ENCODE measurements around the gene COX7A2. TPM values are rescaled to one million over a fixed set of nuclear protein-coding genes. Genes with fewer than 3 reads are reported as not detected.

The COX7A2 gene
- total RNA-seq, 4 donors from 2014 or later, result 58.5 to 1,788 (median 211) TPM

- Histone ChIP-seq H3K36me3 (no peaks in the 10 kb centered on the region), H3K9me3 (no peaks in the 10 kb centered on the region), H3K27ac (peak overlapping the region; percentile 91 to 94), H3K4me1 (peaks cover 0 to 5% of the 10 kb centered on the region in 2 donors), H3K27me3 (no peaks in the 10 kb centered on the region), H3K4me3 (peak overlapping the region; percentile 53 to 73)
- DNase-seq, result peak; percentile 86 to 90
- no peak for TF ChIP-seq POLR2A (IDR thresholded peaks at IDR 0.05)
- TF ChIP-seq, protein P1, sequence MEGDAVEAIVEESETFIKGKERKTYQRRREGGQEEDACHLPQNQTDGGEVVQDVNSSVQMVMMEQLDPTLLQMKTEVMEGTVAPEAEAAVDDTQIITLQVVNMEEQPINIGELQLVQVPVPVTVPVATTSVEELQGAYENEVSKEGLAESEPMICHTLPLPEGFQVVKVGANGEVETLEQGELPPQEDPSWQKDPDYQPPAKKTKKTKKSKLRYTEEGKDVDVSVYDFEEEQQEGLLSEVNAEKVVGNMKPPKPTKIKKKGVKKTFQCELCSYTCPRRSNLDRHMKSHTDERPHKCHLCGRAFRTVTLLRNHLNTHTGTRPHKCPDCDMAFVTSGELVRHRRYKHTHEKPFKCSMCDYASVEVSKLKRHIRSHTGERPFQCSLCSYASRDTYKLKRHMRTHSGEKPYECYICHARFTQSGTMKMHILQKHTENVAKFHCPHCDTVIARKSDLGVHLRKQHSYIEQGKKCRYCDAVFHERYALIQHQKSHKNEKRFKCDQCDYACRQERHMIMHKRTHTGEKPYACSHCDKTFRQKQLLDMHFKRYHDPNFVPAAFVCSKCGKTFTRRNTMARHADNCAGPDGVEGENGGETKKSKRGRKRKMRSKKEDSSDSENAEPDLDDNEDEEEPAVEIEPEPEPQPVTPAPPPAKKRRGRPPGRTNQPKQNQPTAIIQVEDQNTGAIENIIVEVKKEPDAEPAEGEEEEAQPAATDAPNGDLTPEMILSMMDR (IDR thresholded peaks at IDR 0.05), result peak; percentile 67 to 84 (median 72)
- intact Hi-C loops (cut with DNase I; ENCODE audit: low total_unique reads), result no loop called here
These were observed 39.2 kb downstream of the COX7A2 start for GRCh38 chr6:75204217-75204958.

DNA sequence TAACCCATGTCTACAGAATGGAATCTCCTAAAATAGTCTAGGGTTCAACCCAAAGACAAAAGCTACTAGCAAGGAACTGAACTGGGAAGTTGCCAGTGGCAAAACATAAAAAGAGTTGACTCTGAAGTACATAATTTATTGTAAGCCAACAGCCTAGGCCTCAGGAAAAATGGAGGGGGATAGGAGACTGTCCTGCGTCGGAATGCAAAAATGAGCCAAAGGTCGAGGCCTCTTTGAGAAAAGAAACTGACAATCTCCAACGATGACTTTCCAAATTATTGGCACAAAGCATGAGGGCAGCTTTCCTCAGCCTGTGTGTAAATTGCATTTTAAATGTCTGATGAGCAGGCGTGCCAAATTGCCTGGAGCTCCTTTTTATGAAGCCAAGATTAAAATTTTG is 39.9 kb downstream of the COX7A2 start:
- H3K4me3 ChIP-seq, result peak overlapping the region; percentile 53 to 73
- peaks cover 0 to 5% of the 10 kb centered on the region in 2 donors for H3K4me1 ChIP-seq
- peak; percentile 34 to 46 for DNase-seq

GRCh38 chr6:75202676-75203131 is 40.9 kb downstream of the COX7A2 start:
- Histone ChIP-seq H3K27me3 (no peaks in the 10 kb centered on the region), H3K9me3 (no peaks in the 10 kb centered on the region), H3K36me3 (no peaks in the 10 kb centered on the region), H3K4me3 (peak overlapping the region; percentile 30 to 37), H3K4me1 (no peaks in the 10 kb centered on the region), H3K27ac (peak overlapping the region; percentile 91 to 94)
- peak; percentile 28 to 43 for DNase-seq
- intact Hi-C loops (cut with DNase I; ENCODE audit: low total_unique reads), result no loop called here
- TF ChIP-seq, protein P1 (IDR thresholded peaks at IDR 0.05), result no peak
- no peak for TF ChIP-seq POLR2A (IDR thresholded peaks at IDR 0.05)

More for the DNA sequence above, 39.9 kb downstream of the COX7A2 start:
- H3K27ac ChIP-seq, result peak overlapping the region; percentile 91 to 94
- intact Hi-C loops (cut with DNase I; ENCODE audit: low total_unique reads), result no loop called here
- TF ChIP-seq, protein P1 (IDR thresholded peaks at IDR 0.05), result no peak
- TF ChIP-seq POLR2A (IDR thresholded peaks at IDR 0.05), result no peak
- no peaks in the 10 kb centered on the region for H3K27me3 ChIP-seq
- no peaks in the 10 kb centered on the region for H3K36me3 ChIP-seq
- H3K9me3 ChIP-seq, result no peaks in the 10 kb centered on the region

DNA sequence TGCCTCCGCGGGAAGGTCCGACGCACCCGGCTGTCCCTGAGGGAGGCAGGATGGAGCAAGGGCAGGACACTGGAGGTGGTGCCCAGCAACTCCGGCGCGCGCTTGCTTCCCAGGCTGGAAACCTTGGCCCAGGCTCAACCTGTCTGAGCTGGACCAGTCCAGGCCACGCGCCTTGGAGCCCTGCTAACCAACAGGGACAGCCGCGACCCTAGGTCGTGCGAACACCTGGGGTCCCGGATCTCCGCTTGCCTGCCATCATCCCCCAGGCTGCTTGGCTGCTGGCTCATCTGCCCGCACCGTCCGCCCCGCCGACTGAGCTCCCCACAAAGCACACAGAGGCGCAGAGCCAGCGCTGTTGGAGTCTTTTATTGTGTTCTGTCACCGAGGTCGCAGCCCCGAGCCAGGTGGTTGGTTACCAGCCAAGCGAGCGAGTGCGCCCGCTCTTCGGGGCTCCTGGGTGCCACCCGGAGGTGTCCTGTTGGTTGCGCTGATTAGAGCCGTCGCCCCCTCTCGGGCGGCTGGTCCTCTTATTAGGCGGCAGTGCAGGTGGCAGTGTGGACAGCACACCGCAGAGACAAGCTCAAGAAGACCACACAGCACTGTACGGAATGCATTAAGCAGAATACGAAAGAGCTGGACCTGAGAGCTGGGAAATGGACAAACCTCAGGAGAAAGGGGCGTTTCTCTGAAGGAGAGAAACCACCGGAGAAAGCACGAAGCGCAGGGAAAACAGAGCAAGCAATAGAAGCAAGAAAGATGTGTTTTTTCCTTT is 41.5 kb downstream of the COX7A2 start:
- no peaks in the 10 kb centered on the region for H3K9me3 ChIP-seq
- no peaks in the 10 kb centered on the region for H3K4me1 ChIP-seq
- H3K36me3 ChIP-seq, result no peaks in the 10 kb centered on the region
- no peak for TF ChIP-seq POLR2A (IDR thresholded peaks at IDR 0.05)
- TF ChIP-seq, protein P1 (IDR thresholded peaks at IDR 0.05), result no peak
- peak overlapping the region; percentile 30 to 37 for H3K4me3 ChIP-seq
- no peaks in the 10 kb centered on the region for H3K27me3 ChIP-seq
- peak; percentile 54 to 62 for DNase-seq
- H3K27ac ChIP-seq, result peak overlapping the region; percentile 91 to 94
- intact Hi-C loops (cut with DNase I; ENCODE audit: low total_unique reads), result no loop called here

GRCh38 chr6:75201021-75201420 is 42.6 kb downstream of the COX7A2 start:
- Histone ChIP-seq H3K9me3 (no peaks in the 10 kb centered on the region), H3K27me3 (no peaks in the 10 kb centered on the region), H3K4me3 (no peak overlapping the region), H3K27ac (peak overlapping the region; percentile 91 to 94), H3K4me1 (no peaks in the 10 kb centered on the region), H3K36me3 (no peaks in the 10 kb centered on the region)
- TF ChIP-seq, protein P1 (IDR thresholded peaks at IDR 0.05), result no peak
- no peak for TF ChIP-seq POLR2A (IDR thresholded peaks at IDR 0.05)
- intact Hi-C loops (cut with DNase I; ENCODE audit: low total_unique reads), result no loop called here
- no peak for DNase-seq

Data from uterus (tissue), 4 donors.